ENCODE results near the gene RASGRP4.

DNA sequence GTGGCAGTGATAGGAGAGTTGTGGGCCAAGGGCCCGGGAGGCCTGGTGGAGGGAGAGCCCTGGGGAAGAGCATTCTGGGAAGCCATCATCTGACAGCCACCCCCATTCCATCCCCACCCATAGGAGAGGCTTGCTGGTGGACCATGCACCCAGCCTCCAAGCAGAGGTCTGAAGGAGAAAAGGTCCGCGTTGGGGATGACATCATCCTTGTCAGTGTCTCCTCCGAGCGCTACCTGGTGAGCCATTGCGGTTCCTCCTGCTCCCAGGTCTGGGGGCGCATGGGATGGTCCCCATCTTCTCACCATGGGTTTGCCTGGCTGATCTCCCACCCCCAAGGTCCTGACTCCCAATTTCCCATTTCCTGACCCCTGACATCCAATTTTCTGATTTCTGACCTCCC is 18.0 kb upstream of the RASGRP4 start:
- TF ChIP-seq, protein P1, sequence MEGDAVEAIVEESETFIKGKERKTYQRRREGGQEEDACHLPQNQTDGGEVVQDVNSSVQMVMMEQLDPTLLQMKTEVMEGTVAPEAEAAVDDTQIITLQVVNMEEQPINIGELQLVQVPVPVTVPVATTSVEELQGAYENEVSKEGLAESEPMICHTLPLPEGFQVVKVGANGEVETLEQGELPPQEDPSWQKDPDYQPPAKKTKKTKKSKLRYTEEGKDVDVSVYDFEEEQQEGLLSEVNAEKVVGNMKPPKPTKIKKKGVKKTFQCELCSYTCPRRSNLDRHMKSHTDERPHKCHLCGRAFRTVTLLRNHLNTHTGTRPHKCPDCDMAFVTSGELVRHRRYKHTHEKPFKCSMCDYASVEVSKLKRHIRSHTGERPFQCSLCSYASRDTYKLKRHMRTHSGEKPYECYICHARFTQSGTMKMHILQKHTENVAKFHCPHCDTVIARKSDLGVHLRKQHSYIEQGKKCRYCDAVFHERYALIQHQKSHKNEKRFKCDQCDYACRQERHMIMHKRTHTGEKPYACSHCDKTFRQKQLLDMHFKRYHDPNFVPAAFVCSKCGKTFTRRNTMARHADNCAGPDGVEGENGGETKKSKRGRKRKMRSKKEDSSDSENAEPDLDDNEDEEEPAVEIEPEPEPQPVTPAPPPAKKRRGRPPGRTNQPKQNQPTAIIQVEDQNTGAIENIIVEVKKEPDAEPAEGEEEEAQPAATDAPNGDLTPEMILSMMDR (IDR thresholded peaks at IDR 0.05), result no peak
- TF ChIP-seq POLR2A (IDR thresholded peaks at IDR 0.05), result no peak
